Posterior cingulate gyrus (tissue), 11 donors: ENCODE results near the gene TLK2.

Experiments
- DNase-seq, 10 donors: peaks; one replicate each; pipeline versions ENCODE4 v3.0.0 to v3.0.0-alpha.2; 2020 to 2021; ENCODE audit warnings: mixed read lengths in 3 of 10
- intact Hi-C: fragments of 100-400 bp; cut with DNase I; formaldehyde crosslinking; loops from one replicate; pipeline ENCODE4 v1.15.1; 2023

Gene TLK2

GRCh38 chr17:62625870-62626200 is 147.2 kb downstream of the TLK2 start:
- DNase-seq, result peak in 1 of 10 donors; percentile 18

DNA sequence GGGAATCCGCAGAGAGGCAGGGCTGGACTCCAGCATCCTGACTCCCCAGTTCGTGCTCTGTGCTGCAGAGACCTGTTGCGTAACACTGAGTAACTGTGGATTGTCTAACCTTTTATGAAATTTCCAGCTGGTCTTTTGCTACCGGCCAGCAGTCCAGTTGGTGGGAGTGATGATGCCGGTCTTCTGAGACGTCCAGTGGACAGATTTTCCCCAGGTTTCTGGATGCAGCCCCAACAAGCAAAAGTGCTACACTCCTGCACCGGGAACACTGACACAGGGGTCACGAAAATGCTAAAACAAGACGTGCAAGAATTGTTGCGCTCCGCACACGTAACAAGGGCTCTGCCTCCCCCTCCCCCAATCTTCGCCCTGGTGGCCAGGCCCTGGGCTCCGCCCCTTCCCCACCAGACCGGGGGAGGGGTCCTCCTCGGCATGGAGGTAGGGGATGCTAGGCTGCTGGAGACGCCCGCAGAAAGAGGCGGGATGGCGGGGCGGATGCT is 148.1 kb downstream of the TLK2 start:
- DNase-seq, result peak in 1 of 10 donors; percentile 78
- intact Hi-C loops, result no loop called here

More at GRCh38 chr17:62625870-62626200, 147.2 kb downstream of the TLK2 start:
- intact Hi-C loops, result no loop called here

DNA sequence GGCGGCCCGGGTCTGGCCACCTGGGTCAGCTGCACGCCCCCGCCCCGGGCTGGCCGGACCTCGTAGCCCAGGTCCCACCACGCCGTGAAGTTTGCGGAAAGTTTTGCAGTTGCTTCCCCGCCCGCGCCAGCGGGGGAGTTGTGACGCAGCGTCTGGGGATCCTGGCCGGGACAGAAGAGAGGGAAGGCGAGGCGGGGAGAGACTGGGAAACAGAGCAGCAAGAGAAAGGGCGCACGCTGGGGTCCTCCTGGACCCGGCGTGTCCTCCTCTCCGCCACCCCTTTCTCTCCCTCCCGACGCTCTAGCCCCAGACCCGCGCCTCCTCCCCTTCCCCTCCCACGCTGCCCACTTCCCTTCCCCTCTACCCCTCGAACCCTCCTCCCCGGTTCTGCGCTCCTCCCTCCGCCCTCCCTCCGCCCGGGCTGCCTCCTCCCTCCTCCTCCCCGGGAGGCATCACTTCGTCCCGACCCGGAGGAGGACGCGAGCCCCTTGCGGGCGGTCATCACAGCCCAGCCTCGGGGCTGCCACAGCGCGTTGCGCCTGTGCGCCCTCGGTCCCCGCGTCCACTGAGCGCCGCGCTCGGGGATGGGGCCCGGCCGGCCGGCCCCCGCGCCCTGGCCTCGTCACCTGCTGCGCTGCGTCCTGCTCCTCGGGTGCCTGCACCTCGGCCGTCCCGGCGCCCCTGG is 148.7 kb downstream of the TLK2 start, which contains the start of gene MRC2:
Gene MRC2, plus strand, starts transcription at position 452 of the 685 bp plus-strand sequence. Its CDS starts 133 bp downstream, at position 585.
- peak in 4 of 10 donors; percentile 13 to 66 (median 24) for DNase-seq
- intact Hi-C loops, result no loop called here

- DNase-seq, result peak in 3 of 10 donors; percentile 14 to 88 (median 16)
- intact Hi-C loops, result no loop called here
Observed at GRCh38 chr17:62627904-62628633, 149.4 kb downstream of the TLK2 start.

DNA sequence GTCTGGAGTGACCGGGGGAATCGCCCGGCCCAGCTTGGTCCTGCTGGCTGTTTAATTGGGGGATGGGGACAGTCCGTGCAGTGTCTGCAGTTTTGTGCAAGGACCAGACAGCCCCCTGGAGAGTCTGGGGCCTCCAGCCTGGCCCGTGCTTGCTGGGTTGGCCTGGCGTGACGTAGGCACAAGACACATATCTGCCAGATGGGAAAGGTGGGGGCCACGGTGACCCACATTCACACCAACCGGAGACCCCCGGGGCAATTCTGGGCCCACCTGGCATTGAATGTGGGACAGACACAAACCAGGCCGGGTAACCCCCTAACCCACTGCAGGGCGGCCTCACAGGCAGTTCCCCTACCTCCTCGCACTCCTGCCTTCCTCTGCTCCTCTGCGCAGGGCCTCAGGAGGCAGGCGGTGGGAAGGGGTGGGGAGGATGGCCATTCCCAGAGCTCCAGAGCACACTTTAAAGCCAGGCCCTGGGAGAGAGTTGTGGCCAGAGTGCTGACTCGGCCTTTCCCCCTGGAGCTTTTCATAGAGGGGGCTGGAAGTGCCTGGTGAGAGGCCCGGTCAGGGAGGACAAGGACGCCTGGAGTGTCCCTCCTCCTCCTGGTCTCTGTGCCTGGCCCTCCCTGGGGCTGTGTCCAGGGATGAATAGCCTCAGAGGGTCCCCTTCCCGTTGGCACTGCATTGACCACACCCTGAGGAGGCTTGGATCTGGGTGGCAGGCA is 150.4 kb downstream of the TLK2 start:
- intact Hi-C loops, result no loop called here
- peak in 2 of 10 donors; percentile 8 to 56 for DNase-seq

GRCh38 chr17:62629556-62630364 is 151.1 kb downstream of the TLK2 start:
- DNase-seq, result peak in 2 of 10 donors; percentile 3 to 47
- intact Hi-C loops, result no loop called here

DNA sequence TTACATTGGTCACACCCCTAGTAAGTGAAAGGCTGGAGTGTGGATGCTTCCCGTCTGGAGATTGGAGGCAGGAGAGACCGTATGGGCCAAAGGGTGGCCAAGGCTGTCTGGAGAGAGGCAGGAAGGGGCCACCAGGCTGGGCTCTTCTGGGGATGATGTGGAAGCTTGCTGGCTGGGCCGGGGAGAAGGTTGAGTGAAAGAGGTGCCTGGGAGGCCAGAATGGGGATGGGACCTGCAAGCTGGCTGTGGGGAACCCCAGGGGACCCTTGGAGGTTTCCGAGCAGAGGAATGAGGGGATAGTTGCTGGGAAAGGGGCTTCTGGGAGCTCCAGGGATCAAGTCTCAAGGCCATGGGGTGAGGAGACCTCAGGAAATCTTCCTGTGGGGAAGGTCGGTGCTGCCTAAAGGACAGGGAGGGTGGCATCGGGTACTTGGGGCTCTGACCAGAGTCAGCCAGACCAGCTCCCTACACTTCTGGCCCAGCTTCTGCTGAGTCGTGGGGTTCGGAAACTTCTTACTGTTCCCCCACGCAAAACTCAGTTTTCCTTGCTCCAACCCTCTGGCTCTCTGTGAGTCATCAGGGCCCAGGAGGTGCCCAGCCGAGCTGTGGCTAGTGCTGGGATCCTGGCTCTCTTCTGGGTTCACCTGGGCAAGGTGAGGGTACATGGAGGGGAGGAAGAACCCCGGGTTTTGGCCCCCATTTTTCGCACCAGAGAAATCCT is 151.9 kb downstream of the TLK2 start:
- intact Hi-C loops, result no loop called here
- DNase-seq, result peak in 2 of 10 donors; percentile 10 to 78

DNA sequence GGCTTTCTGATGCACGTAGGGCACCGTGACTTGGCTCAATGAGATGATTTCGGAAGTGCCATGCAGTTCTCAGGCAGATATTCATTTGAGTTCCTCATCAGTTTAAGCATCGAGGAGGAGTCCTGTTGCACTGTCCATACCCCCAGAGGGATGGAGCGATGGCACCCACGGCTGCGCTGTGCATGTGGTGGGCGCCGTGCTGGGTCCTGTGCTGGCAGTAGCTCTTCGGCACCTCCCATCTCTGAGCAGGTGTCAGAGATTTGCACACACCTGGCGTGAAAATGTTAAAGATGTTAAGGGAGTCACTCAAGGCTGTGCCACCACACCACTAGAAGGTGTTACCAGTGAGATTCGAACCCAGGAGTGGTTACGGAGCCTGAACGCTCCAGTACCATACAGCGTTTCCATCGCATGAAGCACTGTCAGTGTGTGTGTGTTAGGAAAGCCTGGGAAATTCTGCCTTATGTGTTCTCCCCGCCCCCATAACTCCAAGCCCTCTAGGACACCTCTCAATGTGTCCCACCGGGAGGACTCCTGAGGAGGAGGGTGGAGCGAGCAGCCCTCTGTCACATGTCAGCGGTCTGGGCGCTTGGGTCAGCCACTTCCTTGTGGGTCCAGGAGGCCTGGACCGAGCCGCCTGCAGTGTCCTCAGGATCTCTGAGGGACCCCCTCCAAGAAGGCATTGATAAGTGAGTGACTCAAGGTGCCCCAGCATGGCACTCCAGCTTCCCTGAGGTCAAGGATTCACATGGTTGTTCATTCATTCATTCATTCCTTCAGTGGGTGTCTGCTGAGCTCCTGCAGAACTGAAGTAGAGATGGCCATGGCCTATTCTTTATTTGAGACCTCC is 152.7 kb downstream of the TLK2 start:
- DNase-seq, result peak in 2 of 10 donors; percentile 5 to 30
- intact Hi-C loops, result no loop called here

- intact Hi-C loops, result no loop called here
- peak in 2 of 10 donors; percentile 3 to 51 for DNase-seq
Observed at GRCh38 chr17:62631936-62632924, 153.6 kb downstream of the TLK2 start.

DNA sequence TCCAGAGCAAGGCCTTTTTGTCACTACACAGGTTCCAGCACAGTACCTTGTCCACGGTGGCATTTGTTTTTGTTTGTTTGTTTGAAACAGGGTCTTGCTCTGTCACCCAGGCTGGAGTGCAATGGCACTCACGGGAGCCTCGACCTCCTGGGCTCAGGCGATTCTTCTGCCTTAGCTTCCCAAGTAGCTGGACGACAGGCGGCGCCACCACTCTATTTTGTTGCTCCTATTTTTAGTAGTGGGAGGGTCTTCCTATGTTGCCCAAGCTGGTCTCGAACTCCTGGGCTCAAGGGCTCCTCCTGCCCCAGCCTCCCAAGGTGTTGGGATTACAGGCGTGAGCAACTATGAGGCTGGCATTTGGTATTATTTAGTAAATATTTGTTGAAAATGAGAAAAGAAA is 159.2 kb downstream of the TLK2 start:
- intact Hi-C loops, result no loop called here
- peak in 3 of 10 donors; percentile 8 to 70 (median 49) for DNase-seq

GRCh38 chr17:62641153-62641552 is 162.5 kb downstream of the TLK2 start:
- DNase-seq, result peak in 2 of 10 donors; percentile 16 to 60
- intact Hi-C loops, result no loop called here

DNA sequence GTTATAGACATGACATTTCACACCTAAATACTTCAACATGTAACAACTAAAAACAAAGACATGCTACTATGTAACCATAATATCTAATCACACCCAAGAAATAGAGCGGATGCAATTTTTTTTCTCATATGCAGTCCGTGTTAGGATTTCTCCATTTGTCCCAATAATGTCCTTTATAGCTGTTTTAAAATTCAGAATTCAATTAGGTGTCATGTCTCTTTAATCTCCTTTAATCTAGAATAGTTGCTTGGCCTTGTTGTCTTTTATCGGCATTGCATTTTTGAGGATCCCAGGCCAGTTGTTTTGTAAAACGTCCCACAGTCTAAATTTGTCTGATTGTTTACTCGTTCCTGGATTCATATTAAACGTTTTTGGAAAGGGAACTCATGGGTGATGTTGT is 163.3 kb downstream of the TLK2 start:
- no peak for DNase-seq
- intact Hi-C loops, result no loop called here

GRCh38 chr17:62643496-62643895 is 164.9 kb downstream of the TLK2 start:
- DNase-seq, result no peak
- intact Hi-C loops, result no loop called here

- peak in 3 of 10 donors; percentile 13 to 54 (median 27) for DNase-seq
- intact Hi-C loops, result no loop called here
Observed at GRCh38 chr17:62644487-62645173, 166.0 kb downstream of the TLK2 start.

DNA sequence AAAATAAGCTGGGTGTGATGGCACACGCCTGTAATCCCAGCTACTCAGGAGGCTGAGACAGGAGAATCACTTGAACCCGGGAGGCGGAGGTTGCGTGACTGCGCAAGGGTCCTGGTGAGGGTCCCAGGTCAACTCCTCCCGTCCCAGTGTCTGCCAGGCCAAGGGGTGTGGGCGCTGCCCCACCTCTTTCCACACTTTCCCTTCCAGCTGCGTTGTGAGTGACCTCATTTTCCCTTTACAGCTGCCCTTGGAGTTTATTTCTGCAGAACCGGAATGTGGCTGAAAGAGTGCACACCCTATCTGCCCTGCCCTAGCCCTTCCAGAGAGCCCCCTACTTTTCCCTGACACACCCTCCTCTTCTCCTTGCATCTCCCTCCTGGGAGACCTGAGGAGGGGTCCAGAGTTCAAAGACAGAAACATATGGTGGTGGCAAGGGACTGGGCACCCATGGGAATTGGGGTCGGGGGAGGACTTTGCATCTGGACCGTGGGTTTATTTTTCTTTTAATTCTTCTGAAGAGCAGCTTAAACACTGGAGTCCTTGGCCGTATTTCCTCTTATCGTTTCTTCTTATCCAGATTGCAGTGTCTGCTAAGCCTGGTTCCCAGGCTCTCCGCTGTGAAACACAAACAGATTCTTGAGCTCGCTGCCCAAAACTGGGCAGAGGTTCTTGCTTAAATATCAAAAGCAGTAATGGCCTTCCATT is 169.8 kb downstream of the TLK2 start:
- peak in 3 of 10 donors; percentile 5 to 74 (median 64) for DNase-seq
- intact Hi-C loops, result no loop called here

DNA sequence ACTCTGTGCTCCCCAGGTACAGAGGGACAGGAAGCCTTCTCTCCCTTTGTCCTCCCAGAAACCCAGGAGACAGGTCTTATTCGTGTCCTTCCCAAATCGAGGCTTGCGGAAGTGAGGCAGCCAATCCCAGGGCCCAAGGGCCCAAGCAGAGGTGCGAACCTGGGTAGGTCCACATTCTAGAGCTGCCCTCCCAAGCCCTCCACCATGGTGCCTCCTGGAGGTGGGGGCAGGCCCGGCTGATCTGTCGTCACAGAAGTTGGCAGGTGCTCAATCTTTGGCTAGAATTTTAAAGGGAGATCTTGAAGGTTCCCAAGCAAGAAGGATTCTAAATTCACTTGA is 170.3 kb downstream of the TLK2 start:
- intact Hi-C loops, result no loop called here
- DNase-seq, result peak in 2 of 10 donors; percentile 22 to 50
